ENCODE data around the gene ZSCAN5A.
"Not testable (repeated sequence)": the region's sequence is repeated elsewhere in the genome, so short reads cannot be mapped to it uniquely, and the experiment has no call there.

ZSCAN5A gene

GRCh38 chr19:56209091-56209490 is 105.5 kb downstream of the ZSCAN5A start:
- no peak for DNase-seq (ENCODE audit: low spot score)

- not testable (repeated sequence) for DNase-seq (ENCODE audit: low spot score)
Observed at GRCh38 chr19:56207581-56207980, 107.1 kb downstream of the ZSCAN5A start.

DNA sequence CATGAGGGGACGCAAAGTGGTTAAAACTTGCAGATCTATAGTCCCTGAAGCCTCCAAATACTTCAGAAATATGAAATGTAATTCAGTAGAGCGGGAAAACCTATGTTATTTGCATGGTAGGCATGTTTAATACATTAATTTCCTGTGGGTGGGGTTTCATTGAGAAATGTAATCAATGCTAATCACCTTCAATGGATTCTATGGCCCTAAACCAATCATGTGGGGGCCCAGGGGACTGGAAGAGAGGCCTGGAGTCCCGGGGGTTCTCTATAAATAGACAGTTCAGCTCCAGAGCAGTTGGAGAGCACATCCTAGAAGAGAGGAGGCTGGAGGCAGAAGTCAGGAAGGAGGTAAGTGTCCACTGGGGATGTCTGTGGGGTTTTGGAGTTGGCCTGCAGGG is 112.7 kb downstream of the ZSCAN5A start, which contains the start of gene ZSCAN5C:
Gene ZSCAN5C (plus strand): TSS at position 301 of the 400 bp plus-strand sequence. CDS start 3,641 bp downstream, outside the sequence.
- DNase-seq (ENCODE audit: low spot score) = no peak

- DNase-seq (ENCODE audit: low spot score) = no peak
Observed at GRCh38 chr19:56199687-56200086, 115.0 kb downstream of the ZSCAN5A start.

GRCh38 chr19:56197646-56198045 is 117.0 kb downstream of the ZSCAN5A start, which contains the start of gene ZSCAN5B:
TSS of gene ZSCAN5B (minus strand) at chr19:56197783. CDS start at chr19:56193052, 4,731 bp downstream.
- not testable (repeated sequence) for DNase-seq (ENCODE audit: low spot score)

GRCh38 chr19:56193981-56194640 is 120.5 kb downstream of the ZSCAN5A start:
- no peak for DNase-seq (ENCODE audit: low spot score)

DNA sequence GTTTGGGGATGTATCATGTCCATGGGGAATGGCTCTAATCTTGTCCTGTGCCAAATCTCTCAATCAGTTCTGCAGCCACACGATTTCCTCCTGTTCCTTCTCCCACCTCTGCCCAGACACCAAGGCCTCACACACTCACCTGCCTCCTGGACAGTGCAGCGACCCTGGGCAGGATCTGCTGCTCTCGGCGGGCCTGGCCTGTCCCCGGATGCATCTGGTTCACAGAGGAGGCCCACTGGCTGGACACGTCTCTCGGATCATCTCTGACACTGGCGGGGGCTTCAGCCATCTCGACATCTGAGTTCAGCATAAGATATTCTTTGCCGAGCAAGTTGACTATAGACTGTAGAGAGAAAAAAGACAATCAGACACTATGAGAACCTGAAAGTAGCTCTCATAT is 122.9 kb downstream of the ZSCAN5A start:
- no peak for DNase-seq (ENCODE audit: low spot score)

DNA sequence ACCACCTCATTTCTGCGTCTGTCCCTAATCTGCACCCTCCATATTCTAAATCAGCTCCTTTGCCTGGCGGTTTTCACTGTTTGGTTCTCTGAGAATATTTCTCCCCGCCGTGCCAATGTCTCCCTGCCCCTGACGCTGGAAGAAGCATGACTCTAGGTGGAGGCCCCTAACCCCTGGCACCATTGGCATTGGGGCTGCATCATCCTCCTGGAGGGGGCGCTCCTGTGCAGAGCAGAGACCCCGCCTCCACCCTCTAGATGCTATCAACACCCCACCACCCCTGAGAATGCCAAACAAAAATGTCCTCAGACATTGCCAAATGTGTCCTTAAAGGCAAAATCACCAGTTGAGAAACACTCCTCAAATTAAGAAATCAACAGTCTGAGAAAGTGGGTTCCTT is 123.5 kb downstream of the ZSCAN5A start:
- DNase-seq (ENCODE audit: low spot score) = no peak

DNA sequence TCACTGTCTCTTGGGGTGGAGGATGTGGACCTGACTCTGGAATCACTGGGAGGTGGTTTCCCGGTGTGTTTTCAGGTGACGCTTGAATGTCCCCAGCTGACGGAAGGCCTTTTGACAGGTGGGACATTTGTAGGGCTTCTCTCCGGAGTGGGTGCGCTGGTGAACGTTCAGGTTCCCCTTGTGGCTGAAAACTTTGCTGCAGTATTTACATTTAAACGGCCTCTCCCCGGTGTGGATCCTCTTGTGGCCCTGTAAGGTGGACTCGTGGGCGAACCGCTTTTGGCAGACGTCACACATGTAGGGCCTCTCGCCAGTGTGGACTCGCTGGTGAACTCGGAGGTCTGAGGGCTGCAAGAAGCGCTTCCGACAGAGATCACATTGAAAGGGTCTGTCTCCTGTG is 124.9 kb downstream of the ZSCAN5A start:
- DNase-seq (ENCODE audit: low spot score) = no peak

DNA sequence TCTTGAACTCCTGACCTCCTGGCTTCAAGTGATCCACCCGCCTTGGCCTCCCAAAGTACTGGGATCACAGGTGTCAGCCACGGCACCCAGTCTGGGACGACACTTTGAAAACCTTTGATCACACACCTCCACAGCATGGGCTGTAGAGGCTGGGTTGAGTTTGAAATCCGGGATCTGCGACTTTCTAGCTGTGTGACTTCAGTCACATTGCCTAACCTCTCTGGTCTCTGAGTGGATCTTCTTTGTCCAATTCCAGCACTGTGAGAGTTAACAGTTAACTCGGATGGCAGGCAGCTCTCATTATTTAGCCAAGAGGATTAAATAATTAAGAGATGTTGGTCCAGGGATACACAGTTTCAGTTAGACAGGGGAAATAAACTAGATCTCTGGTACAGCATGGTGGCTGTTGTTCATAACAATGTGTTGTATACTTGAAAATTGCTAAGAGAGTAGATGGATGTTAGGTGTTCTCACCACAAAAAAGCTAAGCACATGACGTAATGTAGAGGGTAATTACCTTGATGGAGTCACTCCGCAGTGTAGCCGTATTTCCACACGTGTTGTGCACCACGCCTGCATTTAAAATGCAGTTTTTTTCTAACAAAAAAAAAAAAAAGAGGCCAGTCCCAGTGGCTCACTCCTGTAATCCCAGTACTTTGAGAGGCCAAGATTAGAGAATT is 136.9 kb downstream of the ZSCAN5A start:
- DNase-seq (ENCODE audit: low spot score) = no peak

- DNase-seq (ENCODE audit: low spot score) = no peak
Observed at GRCh38 chr19:56176881-56177280, 137.8 kb downstream of the ZSCAN5A start.

- not testable (repeated sequence) for DNase-seq (ENCODE audit: low spot score)
Observed at GRCh38 chr19:56176310-56176709, 138.3 kb downstream of the ZSCAN5A start.

DNA sequence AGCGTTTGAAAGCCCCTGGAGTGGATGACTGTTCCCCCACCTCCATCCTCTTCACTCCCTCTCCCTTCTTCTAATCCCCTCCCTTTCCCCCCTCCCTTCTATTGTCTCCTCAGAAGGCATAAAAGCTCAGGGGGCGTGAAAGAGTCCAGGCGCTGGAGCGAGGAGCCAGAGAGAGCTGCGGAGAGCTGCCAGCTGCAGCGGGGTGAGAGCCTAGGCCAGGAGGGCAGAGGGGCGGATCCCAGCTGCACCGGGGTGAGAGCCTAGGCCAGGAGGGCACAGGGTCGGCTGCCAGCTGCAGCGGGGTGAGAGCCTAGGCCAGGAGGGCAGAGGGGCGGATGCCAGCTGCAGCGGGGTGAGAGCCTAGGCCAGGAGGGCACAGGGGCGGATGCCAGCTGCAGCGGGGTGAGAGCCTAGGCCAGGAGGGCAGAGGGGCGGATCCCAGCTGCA is 138.8 kb downstream of the ZSCAN5A start, which contains the start of gene GALP:
Gene GALP (plus strand): TSS at position 148 of the 447 bp plus-strand sequence. CDS start 1,101 bp downstream, outside the sequence.
- DNase-seq (ENCODE audit: low spot score) = not testable (repeated sequence)

- no peak for DNase-seq (ENCODE audit: low spot score)
Observed at GRCh38 chr19:56174550-56174949, 140.1 kb downstream of the ZSCAN5A start.

DNA sequence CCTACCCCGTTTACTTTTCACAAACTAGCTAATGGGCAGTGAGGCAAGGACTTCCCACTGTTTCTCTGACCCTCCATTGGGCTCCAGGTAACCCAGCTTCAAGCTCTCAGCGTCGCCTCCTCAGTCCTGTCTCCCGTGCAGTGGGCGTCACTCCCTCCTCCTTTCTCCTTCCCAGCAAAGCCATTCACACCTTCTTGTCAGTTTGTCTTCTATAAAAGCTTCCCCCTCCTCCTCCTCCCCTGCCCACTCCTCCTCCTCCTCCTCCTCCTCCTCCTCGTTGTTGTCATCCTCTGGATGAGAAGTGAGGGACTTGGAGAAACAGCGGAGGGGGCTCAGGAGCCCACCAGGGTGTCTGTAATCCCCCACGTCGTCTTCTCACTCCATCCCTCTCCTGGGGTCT is 140.6 kb downstream of the ZSCAN5A start:
- no peak for DNase-seq (ENCODE audit: low spot score)
